Ishikawa (cell line): ENCODE measurements around the gene CDHR1.

Experiments
- CEBPB ChIP-seq: IDR thresholded peaks from 2 replicates; pipeline ENCODE4 v1.6.1; 2012
- CREB1 ChIP-seq: IDR thresholded peaks from 2 replicates; pipeline ENCODE4 v1.6.1; 2012; ENCODE audit warnings: low read depth
- EGR1 ChIP-seq: IDR thresholded peaks from 2 replicates; pipeline ENCODE4 v1.6.1; 2012
- EP300 ChIP-seq: IDR thresholded peaks from 2 replicates; pipeline ENCODE4 v1.6.1; 2012; ENCODE audit warnings: borderline replicate concordance
- FOXM1 ChIP-seq: IDR thresholded peaks from 2 replicates; pipeline ENCODE4 v1.6.1; 2012; ENCODE audit warnings: low read depth, borderline replicate concordance
- MAX ChIP-seq: IDR thresholded peaks from 2 replicates; pipeline ENCODE4 v1.6.1; 2012
- NFIC ChIP-seq: IDR thresholded peaks from 2 replicates; pipeline ENCODE4 v1.6.1; 2012
- RAD21 ChIP-seq: IDR thresholded peaks from 2 replicates; pipeline ENCODE4 v1.6.1; 2012; ENCODE audit warnings: low read depth
- REST ChIP-seq: IDR thresholded peaks from 2 replicates; pipeline ENCODE4 v1.6.1; 2012; ENCODE audit warnings: low read depth, mild to moderate bottlenecking
- TAF1 ChIP-seq: IDR thresholded peaks from 2 replicates; pipeline ENCODE4 v1.6.1; 2012; ENCODE audit warnings: low read depth, mild to moderate bottlenecking
- TCF12 ChIP-seq: IDR thresholded peaks from 2 replicates; pipeline ENCODE4 v1.6.1; 2012; ENCODE audit warnings: low read depth
- TEAD4 ChIP-seq: IDR thresholded peaks from 2 replicates; pipeline ENCODE4 v1.6.1; 2012
- USF1 ChIP-seq: IDR thresholded peaks from 2 replicates; pipeline ENCODE4 v1.6.1; 2012
- YY1 ChIP-seq: IDR thresholded peaks from 2 replicates; pipeline ENCODE4 v1.6.1; 2012; ENCODE audit warnings: low read depth
- ZBTB7A ChIP-seq: IDR thresholded peaks from 2 replicates; pipeline ENCODE4 v1.6.1; 2012; ENCODE audit warnings: low read depth

CDHR1 gene

DNA sequence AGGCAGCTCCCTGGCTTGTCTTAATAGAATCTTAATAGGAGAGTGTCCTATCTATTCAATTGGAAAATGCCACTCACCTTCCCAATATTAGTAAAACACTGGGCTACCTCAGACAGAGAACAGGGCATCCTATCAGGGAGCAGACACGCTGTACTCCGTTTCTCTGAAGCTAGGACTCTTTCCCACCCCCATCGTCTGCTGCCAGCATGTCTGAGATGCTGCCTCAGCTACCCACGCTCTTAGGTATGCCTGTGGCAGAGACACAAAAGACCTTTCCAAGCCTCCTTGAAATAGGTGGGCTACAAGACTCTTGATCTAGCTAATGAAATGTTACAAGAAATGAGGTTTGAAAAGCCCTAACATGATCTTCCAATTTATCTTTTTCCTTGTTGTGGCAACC lies 33.5 kb downstream of the CDHR1 start:
- no peak for TF ChIP-seq TAF1
- no peak for TF ChIP-seq EP300
- TF ChIP-seq YY1, result no peak

- no peak for TF ChIP-seq USF1
- no peak for TF ChIP-seq ZBTB7A
- TF ChIP-seq TAF1, result no peak
- TF ChIP-seq TEAD4, result no peak
- no peak for TF ChIP-seq FOXM1
- no peak for TF ChIP-seq EP300
- TF ChIP-seq EGR1, result no peak
- no peak for TF ChIP-seq YY1
Observed at GRCh38 chr10:84230359-84230758, 36.0 kb downstream of the CDHR1 start.

DNA sequence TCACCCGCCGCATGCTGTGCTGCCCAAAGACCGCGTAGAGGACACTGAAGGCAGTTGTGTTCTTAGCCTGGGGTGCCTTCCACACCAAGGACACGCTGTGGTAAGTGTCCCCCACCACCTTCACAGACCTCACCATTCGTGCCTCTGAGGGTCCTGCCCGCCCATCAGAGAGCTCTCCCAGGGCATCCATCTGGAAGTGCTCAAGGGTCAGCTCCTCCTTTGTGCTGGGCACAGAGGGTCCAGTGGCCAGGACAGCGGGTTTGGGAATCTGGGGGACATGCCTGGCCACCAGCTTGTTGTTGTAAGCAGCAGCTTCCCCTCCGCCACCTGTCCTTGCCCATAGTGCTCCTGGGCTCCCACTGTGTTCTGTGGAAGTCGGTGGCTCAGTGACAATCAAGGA lies 38.0 kb downstream of the CDHR1 start:
- TF ChIP-seq FOXM1 (no peak), NFIC (no peak), TEAD4 (no peak), EP300 (no peak), EGR1 (no peak), RAD21 (no peak), CEBPB (no peak), ZBTB7A (no peak), MAX (no peak), YY1 (no peak), USF1 (no peak), CREB1 (no peak), REST (no peak), TAF1 (no peak), TCF12 (no peak)

GRCh38 chr10:84233940-84234339 lies 39.6 kb downstream of the CDHR1 start:
- TF ChIP-seq YY1 (no peak), EP300 (no peak), CREB1 (no peak), NFIC (no peak), TEAD4 (no peak), FOXM1 (no peak), REST (no peak), TCF12 (no peak), ZBTB7A (no peak), RAD21 (no peak), USF1 (no peak), EGR1 (no peak), CEBPB (no peak), MAX (no peak), TAF1 (no peak)

- no peak for TF ChIP-seq EGR1
- no peak for TF ChIP-seq CREB1
- TF ChIP-seq FOXM1, result no peak
- TF ChIP-seq MAX, result no peak
- no peak for TF ChIP-seq REST
- TF ChIP-seq RAD21, result no peak
- TF ChIP-seq CEBPB, result no peak
- TF ChIP-seq TEAD4, result no peak
- TF ChIP-seq EP300, result no peak
- no peak for TF ChIP-seq NFIC
Observed at GRCh38 chr10:84234479-84234878, 40.1 kb downstream of the CDHR1 start.
